ENCODE data around the gene CCDC134. TPM values are rescaled to one million over a fixed set of nuclear protein-coding genes. Genes with fewer than 3 reads are reported as not detected.

The CCDC134 gene
- total and polyA plus RNA-seq, 9 of the 15 experiments (the other 6 are each of a cell fraction or from before 2014, with no cell fraction given), result 0.56 to 11.9 (median 5.3) TPM

DNA sequence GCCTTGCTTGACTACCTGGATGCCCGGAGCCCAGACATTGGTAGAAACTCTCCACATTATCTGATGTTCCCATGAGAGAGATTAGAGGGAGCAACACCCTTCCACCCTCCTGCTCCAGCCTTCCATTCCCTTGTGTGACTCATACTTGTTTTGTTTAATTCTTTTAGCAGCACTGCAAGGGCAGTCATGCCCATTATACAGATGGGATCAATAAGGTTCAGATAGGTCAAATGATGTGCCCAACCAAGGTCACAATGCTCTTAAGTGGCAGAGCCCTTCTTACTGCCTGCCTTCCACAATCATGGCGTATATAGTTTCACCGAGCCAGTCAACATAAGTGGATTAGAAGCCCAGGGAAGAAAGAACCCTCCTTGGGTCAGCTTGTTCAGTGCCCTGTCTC is 6.6 kb upstream of the CCDC134 start:
- Histone ChIP-seq H3K9me1 (ENCODE audit: control insufficient read depth, insufficient read depth, low read length) (no peaks in the 10 kb centered on the region), H4K20me1 (replicated peaks; ENCODE audit: control insufficient read depth, insufficient read depth, low read length) (no peaks in the 10 kb centered on the region), H2AFZ (ENCODE audit: low read depth, low read length) (no peak overlapping the region), H3K27ac (ENCODE audit: extremely low read depth, low read depth, low read length) (no peak overlapping the region), H3K27me3 (ENCODE audit: control insufficient read depth in 2 of 2, insufficient read depth in 2 of 2, low read length in 2 of 2) (no peaks in the 10 kb centered on the region), H3K4me2 (ENCODE audit: insufficient read depth, low read length) (no peak overlapping the region), H3K4me1 (replicated peaks in 1 of 2; ENCODE audit: control insufficient read depth in 2 of 2, insufficient read depth in 2 of 2, low read length in 2 of 2) (no peaks in the 10 kb centered on the region; a peak in 1 of 5 replicates), H3K79me2 (ENCODE audit: control insufficient read depth, insufficient read depth, low read length) (no peaks in the 10 kb centered on the region), H3K4me3 (no peak overlapping the region), H3K36me3 (ENCODE audit: control insufficient read depth, insufficient read depth, low read length) (no peaks in the 10 kb centered on the region), H3K9ac (ENCODE audit: insufficient read depth in 1 of 2, low read depth in 2 of 2, low read length in 2 of 2) (no peak overlapping the region), H3K9me3 (replicated peaks; ENCODE audit: control insufficient read depth, insufficient read depth, low read depth, low read length) (no peaks in the 10 kb centered on the region)
- DNase-seq (ENCODE audit: extremely low read depth in 1 of 4, low spot score in 3 of 4) (no peak), ATAC-seq (no peak), FAIRE-seq (no peak)
- POLR2A ChIA-PET, result no interaction called here
- CTCF ChIA-PET (ENCODE audit: low intra/inter-chr PET ratio), result interaction anchor here (0.5 kb wide), 1 partner anchor 68 kb away, joined by 3 read pairs; no protein-coding TSS in a partner anchor
- in situ Hi-C loops (cut with MboI), result no loop called here
- intact Hi-C loops (cut with micrococcal nuclease), result no loop called here
- no TSS peak for BruUV-seq (replicated peaks)
- 60% methylated on average over 3 of the region's 3 CpGs for WGBS (ENCODE audit: insufficient coverage, low coverage, missing lambda C conversion rate)
- TF ChIP-seq KDM1A (IDR thresholded peaks at IDR 0.05), result peak in 1 of 2 experiments; percentile 36; a peak in 1 of 4 replicates
- TF ChIP-seq, protein P1, sequence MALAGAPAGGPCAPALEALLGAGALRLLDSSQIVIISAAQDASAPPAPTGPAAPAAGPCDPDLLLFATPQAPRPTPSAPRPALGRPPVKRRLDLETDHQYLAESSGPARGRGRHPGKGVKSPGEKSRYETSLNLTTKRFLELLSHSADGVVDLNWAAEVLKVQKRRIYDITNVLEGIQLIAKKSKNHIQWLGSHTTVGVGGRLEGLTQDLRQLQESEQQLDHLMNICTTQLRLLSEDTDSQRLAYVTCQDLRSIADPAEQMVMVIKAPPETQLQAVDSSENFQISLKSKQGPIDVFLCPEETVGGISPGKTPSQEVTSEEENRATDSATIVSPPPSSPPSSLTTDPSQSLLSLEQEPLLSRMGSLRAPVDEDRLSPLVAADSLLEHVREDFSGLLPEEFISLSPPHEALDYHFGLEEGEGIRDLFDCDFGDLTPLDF (CRISPR knock-in tag; IDR thresholded peaks at IDR 0.05), result no peak
- peak; percentile 59; the same call in 1 of the 2 replicates for TF ChIP-seq BCOR (IDR thresholded peaks at IDR 0.05)
- TF ChIP-seq RBM25 (IDR thresholded peaks at IDR 0.05; ENCODE audit: low read depth, low read length, severe bottlenecking), result peak; percentile 51
- TF ChIP-seq ESRRA (IDR thresholded peaks at IDR 0.05; ENCODE audit: borderline replicate concordance, low read depth), result peak; percentile 75

Data from K562 (cell line).